Testis (tissue), 2 donors: Measurements from ENCODE around the gene UNC5B.

ENCODE experiments used
- POLR2A ChIP-seq: fragments of 450-650 bp; IDR thresholded peaks from one replicate; pipeline ENCODE4 v1.6.1; 2017; ENCODE audit warnings: antibody characterized with exemption, mild to moderate bottlenecking, moderate library complexity
- TF ChIP-seq, protein P1 (sequence below), 3 experiments: fragments of 450-650 bp in 2 of 3; fragments of 200-600 bp in 1 of 3; sonication (generic) in 1 of 3; IDR thresholded peaks; one replicate each; pipeline ENCODE4 v1.5.1; 2016 to 2019; ENCODE audit warnings: antibody characterized with exemption in 3 of 3, mild to moderate bottlenecking in 2 of 3, moderate library complexity in 1 of 3

- TF ChIP-seq, protein P1, sequence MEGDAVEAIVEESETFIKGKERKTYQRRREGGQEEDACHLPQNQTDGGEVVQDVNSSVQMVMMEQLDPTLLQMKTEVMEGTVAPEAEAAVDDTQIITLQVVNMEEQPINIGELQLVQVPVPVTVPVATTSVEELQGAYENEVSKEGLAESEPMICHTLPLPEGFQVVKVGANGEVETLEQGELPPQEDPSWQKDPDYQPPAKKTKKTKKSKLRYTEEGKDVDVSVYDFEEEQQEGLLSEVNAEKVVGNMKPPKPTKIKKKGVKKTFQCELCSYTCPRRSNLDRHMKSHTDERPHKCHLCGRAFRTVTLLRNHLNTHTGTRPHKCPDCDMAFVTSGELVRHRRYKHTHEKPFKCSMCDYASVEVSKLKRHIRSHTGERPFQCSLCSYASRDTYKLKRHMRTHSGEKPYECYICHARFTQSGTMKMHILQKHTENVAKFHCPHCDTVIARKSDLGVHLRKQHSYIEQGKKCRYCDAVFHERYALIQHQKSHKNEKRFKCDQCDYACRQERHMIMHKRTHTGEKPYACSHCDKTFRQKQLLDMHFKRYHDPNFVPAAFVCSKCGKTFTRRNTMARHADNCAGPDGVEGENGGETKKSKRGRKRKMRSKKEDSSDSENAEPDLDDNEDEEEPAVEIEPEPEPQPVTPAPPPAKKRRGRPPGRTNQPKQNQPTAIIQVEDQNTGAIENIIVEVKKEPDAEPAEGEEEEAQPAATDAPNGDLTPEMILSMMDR (IDR thresholded peaks at IDR 0.05) = no peak
- TF ChIP-seq POLR2A = no peak
Observed at GRCh38 chr10:71278691-71279588, 66.6 kb downstream of the UNC5B start.
